NCI-H146 treated with DMSO at 0.1 percent for 48 hours (cell line): Measurements from ENCODE around the gene NOSTRIN.
"Not testable (repeated sequence)": the region's sequence is repeated elsewhere in the genome, so short reads cannot be mapped to it uniquely, and the experiment has no call there.

ENCODE experiments used
- DNase-seq: peaks from one replicate; lab custom pipeline; 2025; ENCODE audit not compliant: unreplicated experiment; lab: John Stamatoyannopoulos, UW

Gene NOSTRIN

DNA sequence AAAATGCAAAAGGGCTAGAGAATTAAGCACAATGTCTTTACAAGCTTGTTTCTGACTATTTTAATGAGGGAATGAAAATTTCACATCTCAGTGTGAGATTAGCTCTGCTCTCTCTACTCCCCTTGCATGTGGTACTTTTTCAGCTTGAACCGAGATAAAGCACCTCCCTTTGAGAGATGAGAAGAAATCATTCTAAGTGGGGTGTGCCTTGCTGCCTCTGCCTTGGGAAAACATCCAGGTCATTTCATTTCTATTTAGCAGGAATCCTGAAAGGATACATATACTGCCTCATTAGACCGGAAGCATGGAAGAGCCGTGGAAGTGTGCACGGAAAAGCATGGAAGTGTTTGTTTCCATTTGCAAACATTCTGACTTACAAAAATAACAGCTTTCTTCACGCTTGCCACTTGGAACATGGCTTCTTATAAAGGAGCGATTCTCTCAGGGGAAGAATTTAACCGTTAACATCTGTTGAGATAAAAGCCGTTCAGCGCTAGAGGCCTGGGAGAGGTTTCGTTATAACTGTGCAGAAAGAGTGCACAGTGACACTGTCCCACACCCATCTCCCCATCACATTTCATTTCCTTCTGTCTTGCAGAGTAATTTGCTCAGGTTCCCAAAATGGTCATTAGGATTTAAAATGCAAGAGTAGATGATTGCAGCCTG lies 16.7 kb downstream of the NOSTRIN start:
- DNase-seq: no peak

DNA sequence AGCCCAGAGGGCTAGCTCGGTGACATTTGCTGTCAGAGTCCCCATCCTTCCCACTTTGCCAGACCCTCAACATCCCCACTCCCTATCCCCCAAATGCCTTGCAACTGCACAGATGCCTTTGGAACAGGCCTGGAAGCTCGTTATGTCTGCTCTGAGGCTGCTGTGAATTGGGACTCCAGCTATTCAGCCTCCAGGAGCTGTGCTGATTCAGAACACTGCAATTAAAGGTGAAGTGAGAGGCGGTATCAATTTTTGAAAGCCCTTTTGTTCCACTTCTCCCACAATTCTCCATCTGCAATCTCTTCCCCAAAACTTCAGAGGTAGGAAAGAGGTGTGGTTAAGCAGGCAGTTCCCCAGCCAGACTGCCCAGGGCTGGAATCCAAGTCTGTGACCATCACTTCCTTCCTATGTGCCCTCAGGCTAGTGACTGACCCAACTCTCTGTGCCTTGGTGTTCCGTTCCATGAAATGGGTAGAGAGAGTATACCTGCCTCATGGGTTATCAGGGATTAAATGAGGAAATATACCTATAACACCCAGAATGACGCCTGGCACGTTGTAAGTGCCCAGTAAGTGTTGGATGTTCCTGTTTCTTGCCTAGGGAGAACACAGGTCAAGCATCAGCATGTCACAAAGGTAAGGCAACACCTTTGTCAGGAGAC lies 17.5 kb downstream of the NOSTRIN start:
- DNase-seq: no peak

DNA sequence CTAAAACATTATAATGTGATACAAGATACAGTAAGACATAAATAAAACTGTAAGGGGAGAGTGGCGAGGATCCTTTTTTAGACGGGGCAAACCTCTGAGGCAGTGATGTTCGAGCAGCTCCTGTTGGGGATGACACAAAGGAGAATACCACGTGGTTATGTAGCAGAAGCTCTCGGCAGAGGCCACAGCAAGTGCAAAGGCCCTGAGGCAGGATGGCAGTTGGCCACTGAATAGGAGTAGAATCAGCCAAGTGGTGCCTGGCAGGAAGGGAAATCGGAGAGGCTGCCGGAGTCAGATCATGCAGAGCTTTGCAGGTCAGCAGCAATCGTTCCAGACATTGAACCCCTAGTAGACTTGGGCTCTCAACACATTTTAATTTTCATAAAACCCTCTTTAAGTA lies 19.1 kb downstream of the NOSTRIN start:
- DNase-seq: no peak

DNA sequence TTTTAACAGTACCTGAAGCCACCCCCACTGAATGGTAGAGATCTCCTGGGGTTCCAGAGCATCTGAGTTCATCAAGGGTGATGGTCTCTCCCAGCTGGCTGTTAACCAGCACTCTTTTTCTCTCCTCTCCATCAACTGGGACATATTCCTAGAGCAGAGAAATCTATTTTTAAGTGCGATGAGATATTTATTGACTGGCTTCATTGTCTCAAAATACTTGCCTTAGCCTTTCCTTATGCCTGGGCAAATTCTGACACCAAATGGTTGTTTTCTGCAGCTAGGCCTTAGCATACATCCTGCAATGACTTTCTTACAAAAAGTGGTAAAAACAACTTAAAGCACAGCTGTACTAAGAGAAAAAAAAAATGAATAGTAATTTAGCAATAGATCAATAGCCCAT lies 19.6 kb downstream of the NOSTRIN start:
- DNase-seq: no peak

DNA sequence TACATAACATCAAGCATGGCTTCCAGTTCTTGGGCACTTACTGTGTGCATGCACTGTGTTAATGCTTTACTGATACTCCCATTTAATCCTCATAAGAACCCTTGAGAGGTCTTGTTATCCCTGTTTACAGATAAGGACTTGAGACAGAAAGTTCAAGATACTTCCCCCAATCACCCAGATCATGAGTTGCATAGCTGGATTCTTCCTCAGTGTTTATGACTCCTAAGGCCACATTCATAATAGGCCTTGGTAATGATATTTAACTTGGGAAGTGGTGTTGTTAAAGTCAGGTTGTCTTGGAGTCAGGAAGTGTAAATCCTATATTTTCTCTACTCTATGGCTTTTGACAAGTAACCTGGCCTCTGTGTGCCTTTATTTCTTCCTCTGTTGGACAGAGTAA lies 22.7 kb downstream of the NOSTRIN start:
- no peak for DNase-seq

DNA sequence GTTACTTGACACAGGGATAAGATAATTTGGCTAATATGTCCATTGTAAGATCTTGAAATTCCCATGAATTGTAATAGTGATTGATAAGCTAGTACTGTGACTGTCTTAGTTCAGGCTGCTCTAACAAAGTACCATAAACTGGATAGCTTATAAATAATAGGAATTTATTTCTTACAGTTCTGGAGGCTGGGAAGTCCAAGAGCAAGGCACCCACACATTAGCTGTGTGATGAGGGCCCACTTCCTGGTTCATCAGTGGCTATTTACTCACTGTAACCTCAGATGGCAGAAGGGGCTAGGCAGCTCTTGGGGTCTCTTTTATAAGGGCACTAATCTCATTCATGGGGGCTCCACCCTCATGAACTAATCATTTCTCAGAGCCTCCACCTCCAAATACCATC lies 28.5 kb downstream of the NOSTRIN start:
- no peak for DNase-seq

DNA sequence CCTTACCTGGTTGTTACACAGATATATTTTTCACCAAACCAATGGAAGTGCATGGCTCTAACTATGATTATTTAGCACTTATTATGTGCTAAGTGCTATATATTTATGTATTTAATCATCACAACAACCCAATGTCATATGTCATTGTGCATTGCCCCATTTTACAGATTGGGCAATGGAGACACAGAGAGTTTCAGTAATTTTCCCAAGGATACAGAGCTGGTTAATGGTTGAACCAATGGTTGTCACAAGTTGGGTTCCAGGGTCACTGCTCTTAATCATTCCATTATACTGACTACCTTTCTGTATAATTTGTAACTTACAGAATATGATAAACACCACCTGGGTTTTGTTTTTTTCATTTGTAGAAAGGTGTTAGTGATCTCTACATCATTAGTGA lies 29.2 kb downstream of the NOSTRIN start:
- DNase-seq: no peak

DNA sequence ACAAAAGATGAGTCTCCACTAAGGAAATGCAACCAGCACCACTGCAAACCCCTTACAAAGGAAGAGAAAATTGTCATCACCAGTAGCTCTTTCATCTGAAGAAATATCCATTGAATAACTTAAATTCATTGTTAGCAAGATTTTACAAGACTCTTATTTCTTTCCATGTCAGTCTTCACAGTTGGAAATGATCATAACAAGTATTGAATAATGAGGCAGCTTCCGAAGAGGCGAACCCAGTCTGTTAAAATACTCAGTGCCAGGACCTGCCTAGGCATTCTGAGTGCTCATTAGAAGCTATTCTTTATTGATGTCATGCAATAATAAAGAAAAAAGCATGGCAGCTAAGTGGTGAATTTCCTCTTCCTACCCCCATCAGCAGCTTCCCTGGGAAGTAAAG lies 33.5 kb downstream of the NOSTRIN start:
- DNase-seq: no peak

DNA sequence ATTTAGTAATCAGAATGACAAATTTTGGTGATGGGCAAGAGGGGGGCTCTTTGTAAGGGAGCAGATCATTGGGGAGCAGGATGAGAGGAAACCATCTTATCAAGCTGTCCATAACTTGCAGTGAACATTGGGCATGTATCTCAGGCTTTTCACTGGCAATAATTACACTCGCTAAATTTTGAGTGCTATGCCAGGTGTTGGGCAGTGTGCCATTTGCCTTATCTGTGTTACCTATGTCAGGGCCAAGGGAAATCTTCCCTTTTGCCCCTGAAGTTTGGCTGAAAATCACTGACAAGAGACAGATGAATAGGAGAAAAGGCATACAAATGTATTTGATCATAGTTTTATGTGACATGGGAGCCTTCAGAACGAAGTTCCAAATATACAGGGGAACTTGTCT lies 39.0 kb downstream of the NOSTRIN start:
- no peak for DNase-seq

DNA sequence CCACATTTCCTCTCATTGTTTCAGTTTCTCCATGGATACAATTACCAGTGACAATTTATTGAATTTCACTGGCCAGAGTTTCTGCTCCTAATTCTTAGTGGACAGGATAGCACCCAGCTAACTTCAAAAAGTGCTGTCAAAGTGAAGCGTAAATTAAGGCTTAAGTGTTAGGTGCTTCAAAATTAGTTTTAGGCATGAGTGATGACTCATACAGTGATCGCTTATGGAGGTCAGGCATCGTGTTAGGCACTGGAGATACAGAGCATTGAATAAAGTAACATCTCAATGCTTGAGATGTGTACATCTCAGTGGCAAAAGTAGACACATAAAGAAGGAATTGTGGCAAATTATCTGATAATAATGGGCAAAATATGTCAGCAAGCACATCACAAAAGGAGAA lies 40.8 kb downstream of the NOSTRIN start:
- DNase-seq: no peak

DNA sequence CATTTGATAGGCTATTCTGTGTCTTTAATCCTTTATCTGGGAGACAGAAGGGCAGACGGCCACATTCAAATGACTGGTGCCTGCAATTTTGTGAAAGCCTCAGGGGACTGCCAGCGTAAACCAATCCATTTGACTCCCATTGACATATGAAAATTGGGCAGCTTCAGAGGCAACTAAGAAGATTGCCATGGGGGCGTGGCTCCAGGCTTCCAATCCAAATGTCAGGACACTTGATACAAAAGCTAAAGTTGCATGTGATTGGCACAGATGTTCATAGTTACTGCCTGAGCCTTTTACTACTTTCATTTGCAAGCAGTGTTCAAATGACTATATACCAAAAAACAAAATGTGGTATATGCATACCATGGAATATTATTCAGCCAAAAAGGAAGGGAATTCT lies 45.8 kb downstream of the NOSTRIN start:
- DNase-seq: no peak

DNA sequence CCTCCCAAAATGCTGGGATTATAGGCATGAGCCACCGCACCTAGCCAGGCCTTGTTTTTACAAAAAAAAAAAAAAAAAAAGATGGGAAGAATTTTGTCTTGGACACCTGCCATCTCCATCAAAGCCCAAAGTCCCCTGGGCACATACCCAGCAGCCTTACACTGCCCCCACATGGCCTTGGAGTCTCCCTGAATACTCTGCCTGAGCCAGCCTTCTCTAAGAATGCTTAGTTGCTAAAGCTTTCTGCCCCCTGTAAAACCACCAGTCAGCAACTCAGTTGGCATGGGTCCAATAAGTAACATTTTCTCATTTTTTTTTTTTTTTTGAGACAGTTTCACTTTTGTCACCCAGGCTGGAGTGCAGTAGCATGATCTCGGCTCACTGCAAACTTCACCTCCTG lies 47.2 kb downstream of the NOSTRIN start:
- no peak for DNase-seq

DNA sequence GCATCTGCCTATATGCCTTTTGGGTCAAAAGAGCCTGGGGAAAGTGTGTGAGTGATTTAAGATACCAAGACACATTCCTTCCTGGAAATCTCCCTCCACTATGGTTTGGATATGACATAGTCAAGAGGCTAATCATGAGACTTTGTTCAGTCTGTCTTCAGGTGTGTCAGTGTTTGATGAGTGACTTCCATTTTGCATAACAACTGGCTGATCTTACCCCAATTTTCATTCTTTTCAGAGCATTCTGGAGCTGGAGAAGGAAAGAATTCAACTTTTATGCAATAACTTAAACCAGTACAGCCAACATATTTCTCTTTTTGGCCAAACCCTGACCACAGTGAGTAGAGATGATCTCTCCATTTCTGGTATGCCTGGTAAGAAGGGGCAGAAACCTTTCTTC lies 48.4 kb downstream of the NOSTRIN start:
- no peak for DNase-seq

DNA sequence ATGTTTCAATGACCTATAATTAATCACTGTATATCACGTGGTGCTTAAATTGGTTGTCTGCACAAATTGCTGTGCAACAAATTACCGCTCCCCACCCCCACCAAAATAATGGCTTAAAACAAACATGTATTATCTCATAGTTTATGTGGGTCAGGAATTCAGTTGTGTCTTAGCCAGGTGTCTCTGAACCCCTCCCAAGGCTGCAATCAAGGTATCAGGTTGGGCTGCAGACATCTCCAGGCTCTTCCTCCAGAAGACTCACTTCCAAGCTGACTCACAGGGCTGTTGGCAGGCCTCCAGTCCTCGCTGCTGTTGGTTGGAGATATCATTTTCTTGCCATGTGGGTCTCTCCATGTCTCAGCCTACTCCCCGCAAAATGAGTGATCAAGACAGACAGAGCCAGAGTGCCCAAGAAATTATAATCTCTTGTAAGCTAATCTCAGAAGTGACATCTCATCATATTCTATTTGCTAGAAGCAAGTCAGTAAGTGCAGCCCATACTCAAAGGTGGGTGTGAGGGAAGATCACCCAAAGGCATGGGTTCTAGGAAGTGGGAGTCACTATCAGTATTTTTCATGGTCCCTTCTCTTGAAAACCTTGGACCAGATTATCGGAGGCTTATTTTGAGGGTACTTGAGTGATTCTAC lies 49.4 kb downstream of the NOSTRIN start:
- DNase-seq: no peak

DNA sequence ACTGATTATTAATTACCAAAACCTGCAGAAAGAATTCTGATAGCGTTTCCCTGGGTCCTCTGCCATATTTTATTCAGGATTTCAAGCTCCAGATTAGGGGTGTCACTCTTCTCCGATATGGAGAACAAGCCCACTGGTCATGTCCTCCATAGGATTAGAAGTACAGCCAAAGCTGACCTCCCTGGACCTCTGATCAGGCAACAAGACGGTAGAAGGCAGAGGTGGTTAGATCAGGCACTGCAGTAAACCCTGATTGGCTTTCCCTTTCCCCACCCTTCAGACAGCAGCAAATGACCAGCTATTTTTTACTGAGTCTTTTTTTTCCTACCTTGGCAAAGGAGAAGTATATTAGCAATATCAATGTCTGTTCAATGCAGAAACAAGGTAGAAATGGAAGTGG lies 50.0 kb downstream of the NOSTRIN start:
- DNase-seq: no peak

DNA sequence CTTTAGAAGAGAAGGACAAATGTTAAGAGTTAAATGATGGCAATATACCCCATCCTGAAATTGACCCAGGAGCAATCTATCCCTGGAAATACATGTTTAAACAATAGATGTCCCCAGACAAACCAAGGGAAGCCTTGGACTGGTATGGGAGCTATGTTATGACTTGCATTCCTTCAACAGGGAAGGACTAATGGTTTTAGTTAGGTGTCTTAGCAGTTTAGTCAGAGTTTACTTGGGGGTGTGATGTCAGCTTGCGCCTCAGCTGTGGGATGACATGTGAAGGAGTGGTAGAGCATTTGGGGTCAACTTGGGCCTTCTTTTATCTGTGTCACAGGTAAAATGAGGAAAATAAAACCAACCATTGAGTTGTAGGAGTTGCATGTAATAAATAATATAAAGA lies 51.0 kb downstream of the NOSTRIN start:
- no peak for DNase-seq

DNA sequence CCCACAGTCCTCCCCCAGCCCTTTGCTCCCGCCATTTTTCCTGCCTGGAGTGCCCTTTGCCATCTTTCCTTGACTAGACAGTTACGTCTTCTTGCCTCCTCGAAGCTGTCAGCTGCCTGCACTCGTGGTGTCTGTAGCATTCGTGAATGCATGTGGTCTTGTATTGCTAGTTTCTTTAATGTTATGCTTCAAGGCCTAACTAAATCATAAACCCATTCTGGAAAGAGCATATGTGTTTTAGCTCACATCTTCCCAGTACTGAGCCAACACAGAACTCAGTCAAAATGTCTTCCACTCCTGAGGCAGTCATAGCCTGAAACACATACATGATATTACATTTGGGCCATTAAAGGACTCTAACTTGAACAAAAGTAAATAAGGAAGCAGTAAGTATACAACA lies 52.2 kb downstream of the NOSTRIN start:
- DNase-seq: no peak

DNA sequence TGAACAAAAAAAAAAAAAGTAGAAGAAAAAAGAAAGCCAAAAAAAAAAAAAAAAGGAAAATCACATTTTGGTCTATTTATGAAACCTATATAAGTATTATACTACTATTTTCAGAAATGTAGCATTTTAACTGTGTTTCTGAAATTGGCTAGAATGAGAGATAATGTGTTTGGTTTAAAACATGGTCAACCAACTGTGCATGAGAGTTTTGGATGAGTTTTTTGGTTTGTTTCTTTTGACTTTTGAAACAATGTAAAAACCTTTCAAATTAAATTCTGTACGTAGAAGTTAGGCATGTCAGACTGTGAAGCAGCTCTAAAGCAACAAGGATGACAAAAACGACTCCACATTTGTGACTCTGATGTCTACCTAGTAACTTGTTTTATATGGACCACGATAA lies 53.2 kb downstream of the NOSTRIN start:
- DNase-seq: no peak

DNA sequence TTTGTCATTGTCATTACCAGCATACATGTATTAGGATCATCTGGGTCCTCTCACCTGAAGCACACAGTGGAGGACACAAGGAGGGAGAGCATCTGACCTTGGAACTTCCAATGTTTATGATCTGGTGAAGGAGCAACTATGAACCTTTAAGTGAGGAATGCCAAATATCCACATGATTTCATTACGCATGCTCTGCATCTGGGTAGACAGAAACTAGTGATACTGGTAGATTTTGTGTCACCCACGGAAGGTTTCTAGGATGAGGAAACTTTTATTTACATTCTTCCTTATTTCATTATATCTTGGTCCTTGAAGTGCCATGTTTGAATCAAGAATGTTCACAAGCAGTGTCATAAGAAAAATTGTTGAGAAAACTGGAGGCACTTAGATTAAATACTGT lies 55.7 kb downstream of the NOSTRIN start:
- no peak for DNase-seq

DNA sequence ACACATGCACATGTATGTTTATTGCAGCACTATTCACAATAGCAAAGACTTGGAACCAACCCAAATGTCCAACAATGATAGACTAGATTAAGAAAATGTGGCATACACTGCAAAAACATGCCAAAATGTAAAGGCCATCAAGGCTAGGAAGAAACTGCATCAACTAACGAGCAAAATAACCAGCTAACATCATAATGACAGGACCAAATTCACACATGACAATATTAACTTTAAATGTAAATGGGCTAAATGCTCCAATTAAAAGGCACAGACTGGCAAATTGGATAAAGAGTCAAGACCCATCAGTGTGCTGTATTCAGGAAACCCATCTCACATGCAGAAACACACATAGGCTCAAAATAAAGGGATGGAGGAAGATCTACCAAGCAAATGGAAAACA lies 64.7 kb downstream of the NOSTRIN start:
- DNase-seq: not testable (repeated sequence)

DNA sequence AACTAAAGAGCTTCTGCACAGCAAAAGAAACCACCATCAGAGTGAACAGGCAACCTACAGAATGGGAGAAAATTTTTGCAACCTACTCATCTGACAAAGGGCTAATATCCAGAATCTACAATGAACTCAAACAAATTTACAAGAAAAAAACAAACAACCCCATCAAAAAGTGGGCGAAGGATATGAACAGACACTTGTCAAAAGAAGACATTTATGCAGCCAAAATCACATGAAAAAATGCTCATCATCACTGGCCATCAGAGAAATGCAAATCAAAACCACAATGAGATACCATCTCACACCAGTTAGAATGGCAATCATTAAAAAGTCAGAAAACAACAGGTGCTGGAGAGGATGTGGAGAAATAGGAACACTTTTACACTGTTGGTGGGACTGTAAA lies 67.9 kb downstream of the NOSTRIN start:
- not testable (repeated sequence) for DNase-seq

DNA sequence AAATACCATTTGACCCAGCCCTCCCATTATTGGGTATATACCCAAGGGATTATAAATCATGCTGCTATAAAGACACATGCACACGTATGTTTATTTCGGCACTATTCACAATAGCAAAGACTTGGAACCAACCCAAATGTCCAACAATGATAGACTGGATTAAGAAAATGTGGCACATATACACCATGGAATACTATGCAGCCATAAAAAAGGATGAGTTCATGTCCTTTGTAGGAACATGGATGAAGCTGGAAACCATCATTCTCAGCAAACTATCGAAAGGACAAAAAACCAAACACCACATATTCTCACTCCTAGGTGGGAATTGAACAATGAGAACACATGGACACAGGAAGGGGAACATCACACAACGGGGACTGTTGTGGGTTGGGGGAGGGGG lies 68.4 kb downstream of the NOSTRIN start:
- not testable (repeated sequence) for DNase-seq
